Activated T-helper 2 cell treated with anti-CD3 and anti-CD28 coated beads, Interferon-gamma antibody, Interleukin-2, Interleukin-4, amounts not matched to agents 10 μg/mL and 5 μg/mL and 100 μg/mL, durations not matched to agents 14 hours and 24 hours and 36 hours (primary cell): ENCODE data around the gene RSPH1. TPM values are rescaled to one million over a fixed set of nuclear protein-coding genes. Genes with fewer than 3 reads are reported as not detected.

Experiments used
- DNase-seq: peaks from one replicate; pipeline ENCODE4 v3.0.0; 2021; ENCODE audit warnings: low spot score
- H3K27ac Mint-ChIP-seq: one replicate; pipeline ENCODE4 v1.8.0; 2021; ENCODE audit warnings: mixed read lengths
- H3K27me3 Mint-ChIP-seq: one replicate; pipeline ENCODE4 v1.8.0; 2021; ENCODE audit warnings: low read depth, mixed read lengths
- H3K36me3 Mint-ChIP-seq: one replicate; pipeline ENCODE4 v1.8.0; 2021; ENCODE audit warnings: low read depth, mixed read lengths
- H3K4me1 Mint-ChIP-seq: one replicate; pipeline ENCODE4 v1.8.0; 2021; ENCODE audit warnings: low read depth, mixed read lengths
- H3K4me3 Mint-ChIP-seq: one replicate; pipeline ENCODE4 v1.8.0; 2021; ENCODE audit warnings: low read depth, mild to moderate bottlenecking, moderate library complexity, mixed read lengths
- H3K9me3 Mint-ChIP-seq: one replicate; pipeline ENCODE4 v1.8.0; 2021; ENCODE audit warnings: mixed read lengths
- intact Hi-C: fragments of 100-400 bp; cut with micrococcal nuclease; formaldehyde crosslinking; loops from one replicate; pipeline ENCODE4 v1.15.1; 2023
- total RNA-seq: library from RNA; stranded (reverse); gene quantifications from 2 replicates; pipeline ENCODE4 v1.2.3, GENCODE V29; 2022

The RSPH1 gene
- total RNA-seq, 1 donor from 2014 or later, result not detected

DNA sequence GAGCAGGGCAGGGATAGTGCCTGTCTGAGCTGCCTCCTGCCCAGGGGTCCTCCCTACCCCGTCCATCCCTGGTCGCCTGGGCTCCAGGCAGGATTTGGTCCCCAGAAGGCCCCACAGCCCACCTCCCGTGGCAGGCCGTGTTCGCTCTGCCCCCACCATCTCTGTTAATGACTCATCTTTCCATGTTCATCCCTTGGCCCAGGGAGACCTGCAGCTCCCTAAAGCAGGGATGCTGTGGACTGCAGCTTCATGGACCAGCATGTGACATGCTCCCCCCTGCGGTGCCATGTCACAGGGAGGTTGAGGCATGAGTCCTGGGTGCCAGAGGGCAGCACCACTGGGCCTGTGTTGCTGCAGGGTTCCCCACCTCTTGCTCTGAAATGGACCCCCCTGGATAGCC is 65.5 kb downstream of the RSPH1 start:
- Mint-ChIP-seq H3K4me1 (peaks cover 49% of the 10 kb centered on the region), H3K27me3 (no peaks in the 10 kb centered on the region), H3K27ac (no peak overlapping the region), H3K36me3 (peaks cover 71% of the 10 kb centered on the region), H3K4me3 (no peak overlapping the region), H3K9me3 (peaks cover 20% of the 10 kb centered on the region)
- DNase-seq, result no peak
- intact Hi-C loops, result no loop called here

DNA sequence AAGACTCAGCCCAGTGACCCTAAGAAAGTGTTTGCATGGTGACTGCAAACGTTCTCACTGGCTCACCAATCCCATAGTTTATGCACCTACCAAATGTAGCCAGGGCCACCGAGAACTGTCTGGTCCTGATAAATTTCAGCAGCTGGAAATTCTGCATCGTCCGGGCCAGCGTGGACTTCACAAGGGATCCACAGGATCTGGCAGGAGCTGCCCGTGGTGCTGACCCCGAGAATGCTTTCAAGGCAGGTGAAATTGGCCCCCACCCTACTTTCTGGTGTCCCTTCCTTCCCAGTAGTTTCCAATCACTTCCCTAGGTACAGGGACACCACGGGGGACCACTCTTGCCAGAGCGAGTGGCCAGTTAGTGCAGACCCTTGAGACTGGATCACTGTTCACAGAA is 66.2 kb downstream of the RSPH1 start:
- Mint-ChIP-seq H3K4me1 (peaks cover 50% of the 10 kb centered on the region), H3K4me3 (no peak overlapping the region), H3K27me3 (no peaks in the 10 kb centered on the region), H3K9me3 (peaks cover 17% of the 10 kb centered on the region), H3K36me3 (peaks cover 64% of the 10 kb centered on the region), H3K27ac (no peak overlapping the region)
- no peak for DNase-seq
- intact Hi-C loops, result loop anchor here (5.0 kb wide), 1 partner anchor 38 kb away; no protein-coding TSS in a partner anchor

DNA sequence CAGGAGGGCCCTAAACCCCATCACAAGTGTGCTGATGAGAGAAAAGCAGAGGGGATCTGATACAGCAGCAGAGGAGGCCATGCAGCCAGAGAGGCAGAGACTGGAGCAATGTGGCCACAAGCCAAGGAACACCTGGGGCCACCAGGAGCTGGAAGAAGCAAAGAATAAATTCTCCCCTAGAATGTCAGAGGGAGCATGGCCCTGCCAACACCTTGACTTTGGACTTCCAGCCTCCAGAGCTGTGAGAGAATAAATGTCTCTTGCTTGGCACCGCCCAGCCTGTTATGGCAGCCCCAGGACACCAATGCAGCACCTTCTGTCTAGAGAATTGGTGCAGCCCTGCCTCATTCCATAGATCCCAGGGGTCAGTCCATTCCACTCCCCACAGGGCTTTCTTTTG is 67.0 kb downstream of the RSPH1 start:
- Mint-ChIP-seq H3K27ac (no peak overlapping the region), H3K4me1 (peaks cover 50% of the 10 kb centered on the region), H3K36me3 (peaks cover 56% of the 10 kb centered on the region), H3K4me3 (no peak overlapping the region), H3K9me3 (peaks cover 17% of the 10 kb centered on the region), H3K27me3 (no peaks in the 10 kb centered on the region)
- DNase-seq, result no peak
- intact Hi-C loops, result loop anchor here (5.0 kb wide), 1 partner anchor 37 kb away; no protein-coding TSS in a partner anchor

DNA sequence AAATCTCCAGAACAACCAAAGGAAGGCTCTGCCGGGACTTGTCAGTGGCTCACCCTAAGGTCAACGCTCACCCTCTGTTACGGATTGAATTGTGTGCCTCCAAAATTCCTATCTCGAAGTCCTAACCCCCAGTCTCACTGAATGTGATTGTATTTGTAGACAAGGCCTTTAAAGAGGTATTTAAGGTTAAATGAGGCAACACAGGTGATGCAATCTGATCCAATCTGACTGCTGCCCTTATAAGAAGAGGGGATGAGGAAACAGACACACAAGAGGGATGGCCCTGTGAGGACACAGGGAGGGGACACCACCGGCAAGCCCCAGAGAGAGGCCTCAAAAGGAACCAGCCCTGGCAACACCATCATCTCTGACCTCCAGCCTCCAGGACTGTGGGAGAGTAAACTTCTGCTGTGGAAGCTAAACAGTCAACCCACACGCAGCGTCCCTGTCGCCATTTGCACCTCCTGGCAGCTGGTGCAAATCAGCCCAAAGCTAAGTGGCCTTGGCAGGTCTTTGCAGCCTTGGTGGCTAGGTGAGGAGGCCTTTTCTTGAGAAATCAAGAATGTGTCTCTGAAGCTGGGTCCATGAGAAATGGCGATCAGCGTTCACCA is 68.1 kb downstream of the RSPH1 start:
- Mint-ChIP-seq H3K9me3 (peaks cover 17% of the 10 kb centered on the region), H3K4me3 (no peak overlapping the region), H3K36me3 (peaks cover 45% of the 10 kb centered on the region), H3K27me3 (no peaks in the 10 kb centered on the region), H3K4me1 (peaks cover 50% of the 10 kb centered on the region), H3K27ac (no peak overlapping the region)
- DNase-seq, result no peak
- intact Hi-C loops, result loop anchor here (5.0 kb wide), 1 partner anchor 36 kb away; no protein-coding TSS in a partner anchor

DNA sequence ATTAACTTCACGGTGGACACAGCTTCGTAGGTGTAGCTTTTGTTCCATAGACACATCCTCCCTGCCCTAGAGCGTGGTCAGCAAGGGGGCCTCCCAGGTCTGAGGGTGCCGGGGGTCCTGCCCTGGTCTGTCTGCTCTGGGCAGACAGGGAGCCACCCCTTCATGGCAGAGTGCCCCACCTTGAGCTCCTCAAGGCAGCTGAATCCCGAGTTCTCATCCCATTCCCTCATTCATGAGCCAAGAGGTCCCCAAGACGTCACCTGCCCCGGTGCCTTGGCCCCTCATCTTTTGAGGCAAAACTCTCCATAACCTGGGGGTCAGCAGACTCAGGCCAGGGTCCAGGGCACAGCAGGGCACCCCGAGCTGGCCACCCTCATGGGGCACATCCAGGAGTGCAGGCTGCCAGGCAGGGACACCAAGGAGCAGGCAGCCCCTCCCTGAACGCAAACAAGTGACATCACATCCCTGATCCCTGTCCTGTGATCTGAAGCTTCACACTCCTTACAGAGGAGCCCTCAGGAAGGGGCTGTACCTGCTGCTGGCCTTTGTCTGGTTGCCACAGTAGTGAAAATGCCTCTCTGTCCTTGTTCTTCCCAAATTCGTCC is 69.0 kb downstream of the RSPH1 start:
- peak overlapping the region; percentile 61 for H3K27ac Mint-ChIP-seq
- no peak for DNase-seq
- H3K36me3 Mint-ChIP-seq, result peaks cover 36% of the 10 kb centered on the region
- intact Hi-C loops, result loop anchor here (5.0 kb wide), 1 partner anchor 35 kb away; no protein-coding TSS in a partner anchor
- peaks cover 7% of the 10 kb centered on the region for H3K9me3 Mint-ChIP-seq
- H3K4me1 Mint-ChIP-seq, result peaks cover 50% of the 10 kb centered on the region
- no peaks in the 10 kb centered on the region for H3K27me3 Mint-ChIP-seq
- H3K4me3 Mint-ChIP-seq, result peak overlapping the region; percentile 35

DNA sequence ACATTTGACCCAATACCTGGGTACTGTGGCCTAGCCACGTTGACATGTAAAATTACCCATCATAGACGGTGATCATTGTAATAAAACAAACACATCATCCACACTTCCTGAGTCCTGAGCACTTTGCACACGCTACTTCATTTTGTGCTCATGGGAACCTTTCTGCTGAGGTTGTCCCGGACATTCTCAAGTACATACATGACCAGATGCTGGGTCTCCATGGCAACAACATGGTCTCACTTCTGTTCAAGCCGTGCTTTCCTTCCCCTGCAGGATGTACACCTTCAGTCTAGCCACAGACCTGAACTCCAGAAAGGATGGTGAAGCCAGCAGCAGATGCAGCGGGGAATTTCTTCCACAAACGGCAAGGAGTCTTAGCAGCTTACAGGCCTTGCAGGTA is 69.6 kb downstream of the RSPH1 start:
- no peak for DNase-seq
- Mint-ChIP-seq H3K27ac (peak overlapping the region; percentile 23), H3K9me3 (peaks cover 2% of the 10 kb centered on the region), H3K27me3 (no peaks in the 10 kb centered on the region), H3K36me3 (peaks cover 30% of the 10 kb centered on the region), H3K4me3 (no peak overlapping the region), H3K4me1 (peaks cover 55% of the 10 kb centered on the region)
- intact Hi-C loops, result loop anchor here (5.0 kb wide), 1 partner anchor 34 kb away; no protein-coding TSS in a partner anchor

DNA sequence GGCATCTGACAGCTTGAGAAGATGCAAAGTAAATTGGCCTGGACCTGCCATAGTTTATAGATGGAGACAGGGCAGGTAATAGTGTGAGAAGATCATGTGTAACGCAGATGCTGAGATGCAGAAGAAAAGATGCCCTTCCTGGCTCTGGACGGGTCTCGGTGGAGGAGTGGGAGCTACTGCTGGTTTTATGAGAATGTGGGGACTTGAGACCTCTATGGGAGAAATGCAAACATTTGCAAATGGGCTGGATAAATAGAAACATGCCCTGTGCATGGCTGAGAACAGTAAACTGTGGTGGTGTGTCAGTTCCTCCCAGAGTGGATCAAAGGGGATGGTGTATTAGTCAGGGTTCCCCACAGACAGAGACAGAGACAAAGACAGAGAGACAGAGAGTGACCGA is 70.4 kb downstream of the RSPH1 start:
- Mint-ChIP-seq H3K36me3 (peaks cover 22% of the 10 kb centered on the region), H3K4me3 (peak overlapping the region; percentile 68), H3K27me3 (no peaks in the 10 kb centered on the region), H3K9me3 (no peaks in the 10 kb centered on the region), H3K27ac (peak overlapping the region; percentile 93), H3K4me1 (peaks cover 64% of the 10 kb centered on the region)
- intact Hi-C loops, result loop anchor here (1.0 to 5.0 kb wide), 4 partner anchors 9 to 33 kb away; no protein-coding TSS in a partner anchor
- DNase-seq, result no peak

DNA sequence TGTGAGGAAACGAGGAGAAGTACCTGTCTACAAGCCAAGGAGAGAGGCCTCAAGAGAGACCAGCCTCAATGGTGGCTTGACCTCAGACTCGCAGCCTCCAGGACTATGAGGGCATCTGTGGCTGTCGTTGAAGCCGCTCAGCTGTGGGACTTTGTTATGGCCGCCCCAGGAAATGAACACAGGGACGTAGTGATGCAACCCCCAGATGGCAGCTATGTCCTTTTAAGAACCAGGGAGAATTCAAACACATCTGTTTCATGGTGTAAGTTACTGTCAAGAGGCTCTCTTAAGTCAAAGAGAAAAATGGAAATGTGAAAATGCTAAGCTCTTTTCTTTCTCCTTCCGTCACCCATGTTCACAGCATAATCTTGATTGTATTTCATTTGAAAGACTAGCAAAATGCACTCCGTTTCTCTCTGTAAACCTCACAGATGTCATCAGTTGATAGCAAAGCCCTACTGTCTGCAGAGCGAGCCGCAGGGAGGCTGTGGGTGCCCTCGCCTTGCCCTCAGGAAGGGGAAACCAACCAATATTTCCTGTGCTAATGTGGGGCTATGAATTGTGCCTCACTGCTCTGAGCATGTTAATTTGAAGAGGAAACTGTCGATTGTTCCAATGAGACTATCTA is 71.0 kb downstream of the RSPH1 start:
- Mint-ChIP-seq H3K27ac (peak overlapping the region; percentile 93), H3K36me3 (peaks cover 16% of the 10 kb centered on the region), H3K4me3 (peak overlapping the region; percentile 68), H3K27me3 (no peaks in the 10 kb centered on the region), H3K9me3 (no peaks in the 10 kb centered on the region), H3K4me1 (peaks cover 67% of the 10 kb centered on the region)
- DNase-seq, result peak; percentile 81
- intact Hi-C loops, result loop anchor here (1.0 to 5.0 kb wide), 5 partner anchors 9 to 193 kb away; no protein-coding TSS in a partner anchor

DNA sequence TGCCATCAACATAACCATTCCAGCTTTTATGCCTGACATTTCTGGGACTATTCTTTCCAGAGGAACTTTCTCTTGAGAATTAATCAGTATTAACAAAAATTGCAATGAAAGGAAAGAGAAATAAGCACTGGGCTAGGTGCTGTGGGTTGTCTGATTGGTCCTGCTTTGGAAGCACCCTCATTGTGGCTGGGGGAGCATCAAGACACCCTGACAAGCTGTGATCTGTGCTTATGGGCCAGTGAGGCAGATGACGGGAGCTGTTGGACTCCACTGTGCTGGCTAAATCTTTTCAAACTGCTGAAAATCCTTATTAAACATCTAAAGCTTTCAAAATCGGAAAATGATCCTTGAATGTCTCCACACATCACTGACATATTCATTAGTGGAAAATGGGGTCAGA is 72.3 kb downstream of the RSPH1 start:
- Mint-ChIP-seq H3K27me3 (no peaks in the 10 kb centered on the region), H3K4me1 (peaks cover 79% of the 10 kb centered on the region), H3K27ac (peak overlapping the region; percentile 93), H3K4me3 (peak overlapping the region; percentile 68), H3K36me3 (peaks cover 3% of the 10 kb centered on the region), H3K9me3 (peaks cover 12% of the 10 kb centered on the region)
- intact Hi-C loops, result loop anchor here (1.0 to 5.0 kb wide), 3 partner anchors 17 to 191 kb away; partner anchors contain the start of gene UBASH3A
- no peak for DNase-seq

DNA sequence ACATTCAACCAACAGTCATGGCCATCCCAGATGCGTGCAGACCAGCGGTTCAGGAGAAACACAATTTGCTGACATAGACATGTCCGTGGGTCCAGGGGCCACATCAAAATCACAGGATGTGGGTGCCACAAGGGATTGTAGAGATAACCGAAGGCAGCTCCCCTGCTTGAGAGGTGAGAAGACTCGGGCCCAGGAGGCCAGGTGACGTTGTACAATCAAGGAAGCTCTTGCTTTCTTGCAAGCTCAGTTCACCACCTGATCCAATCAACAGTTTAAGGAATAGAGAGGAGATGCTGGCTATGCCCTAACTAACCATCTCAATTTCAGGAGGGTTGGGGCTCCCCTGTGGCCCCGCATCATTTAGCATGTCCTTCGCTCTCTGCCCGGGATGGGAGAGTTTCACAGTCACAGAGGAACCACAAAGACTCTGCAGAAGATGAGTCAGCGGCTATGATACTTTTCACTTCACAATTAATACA is 72.8 kb downstream of the RSPH1 start:
- DNase-seq, result peak; percentile 60
- Mint-ChIP-seq H3K9me3 (peaks cover 13% of the 10 kb centered on the region), H3K36me3 (no peaks in the 10 kb centered on the region), H3K27ac (peak overlapping the region; percentile 93), H3K27me3 (no peaks in the 10 kb centered on the region), H3K4me3 (peak overlapping the region; percentile 65), H3K4me1 (peaks cover 83% of the 10 kb centered on the region)
- intact Hi-C loops, result loop anchor here (1.0 to 5.0 kb wide), 3 partner anchors 17 to 191 kb away; partner anchors contain the start of gene UBASH3A
